GM18502 (cell line): ENCODE results near the gene TMEM53.

Source experiments
- ATAC-seq: cut with Tn5 transposase; IDR thresholded peaks from one replicate; pipeline ENCODE4 v1.9.1; 2021; ENCODE audit warnings: mild to moderate bottlenecking; ENCODE audit not compliant: unreplicated experiment, poor library complexity

Gene TMEM53

DNA sequence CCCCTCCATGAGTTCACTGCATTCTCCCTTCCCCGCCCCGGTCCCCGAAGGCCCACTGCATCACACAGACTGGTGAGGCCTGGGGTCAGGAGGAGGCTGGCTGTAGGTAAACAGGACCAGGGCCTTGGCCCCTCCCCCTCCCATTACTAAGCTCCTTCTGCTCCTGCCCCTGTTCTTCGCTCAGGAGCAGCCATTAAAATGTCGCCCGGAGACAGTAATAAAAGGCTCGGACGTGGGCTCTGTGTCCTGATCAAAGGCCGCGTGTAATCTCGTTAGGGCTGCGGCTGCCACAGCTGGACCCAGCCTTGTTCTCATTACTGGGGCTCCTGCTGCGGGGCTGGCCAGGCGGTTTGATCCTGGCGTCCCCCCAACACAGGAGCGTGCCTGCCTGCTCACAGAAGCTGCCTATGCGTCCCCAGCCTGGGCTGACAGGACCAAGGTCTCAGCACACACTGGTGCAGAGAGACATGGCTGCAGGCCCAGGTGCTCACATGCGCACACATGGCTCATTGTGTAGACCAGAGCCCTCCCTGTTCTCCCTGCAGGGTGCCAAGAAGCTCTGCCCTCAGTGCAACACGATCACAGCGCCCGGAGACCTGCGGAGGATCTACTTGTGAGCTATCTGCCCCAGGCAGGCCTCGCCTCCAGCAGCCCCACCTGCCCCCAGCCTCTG, 24.0 kb downstream of the TMEM53 start:
- no peak for ATAC-seq

- ATAC-seq: no peak
Observed at GRCh38 chr1:44649788-44650158, 24.5 kb downstream of the TMEM53 start.

GRCh38 chr1:44648529-44649250, 25.6 kb downstream of the TMEM53 start:
- no peak for ATAC-seq

GRCh38 chr1:44647896-44648295, 26.4 kb downstream of the TMEM53 start:
- no peak for ATAC-seq

DNA sequence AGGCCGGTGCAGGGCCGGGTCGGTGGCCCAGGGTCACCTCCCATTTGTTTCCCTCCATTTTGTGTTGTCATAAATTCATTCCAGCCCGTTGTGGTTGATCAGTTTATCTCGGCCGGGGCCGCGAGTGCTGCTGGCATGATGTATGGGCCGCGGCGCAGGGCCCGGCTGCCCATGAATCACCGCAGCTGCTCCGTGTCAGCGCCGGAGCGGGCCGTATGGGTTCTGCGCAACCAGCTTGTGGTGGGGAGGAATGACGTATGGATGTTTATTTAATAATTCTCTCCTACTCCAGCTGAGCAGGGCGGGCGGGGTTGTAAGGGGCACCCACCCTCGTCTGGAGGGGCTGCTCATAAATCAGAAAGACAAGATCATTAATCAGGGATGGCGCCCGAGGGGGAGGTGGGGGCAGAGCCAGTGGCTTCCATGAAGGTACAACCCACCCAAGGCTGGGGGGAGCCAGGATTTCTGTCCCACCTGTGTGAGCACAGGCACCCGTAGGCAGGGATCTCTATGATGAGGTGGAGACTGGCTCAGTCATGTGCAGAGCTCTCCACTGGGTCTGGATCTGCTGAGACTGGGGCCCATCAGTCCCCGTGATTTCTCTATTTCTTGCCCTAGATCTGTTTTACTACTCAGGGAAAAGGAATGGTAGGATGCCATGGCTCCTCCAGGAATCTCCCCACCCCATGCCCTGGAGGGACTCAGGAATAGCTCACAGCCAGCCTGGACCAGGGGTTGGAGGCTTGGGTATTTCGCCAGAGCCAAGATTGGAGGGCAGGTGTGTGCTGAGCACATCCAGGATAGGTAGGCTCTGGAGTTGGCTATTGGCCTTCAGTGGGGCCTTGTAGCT, 27.8 kb downstream of the TMEM53 start:
- no peak for ATAC-seq

GRCh38 chr1:44645476-44646244, 28.6 kb downstream of the TMEM53 start:
- no peak for ATAC-seq

- ATAC-seq: no peak
Observed at GRCh38 chr1:44644806-44645205, 29.5 kb downstream of the TMEM53 start.

GRCh38 chr1:44643721-44644334, 30.5 kb downstream of the TMEM53 start:
- ATAC-seq: no peak

- no peak for ATAC-seq
Observed at GRCh38 chr1:44642925-44643324, 31.4 kb downstream of the TMEM53 start.

- no peak for ATAC-seq
Observed at GRCh38 chr1:44642255-44642654, 32.0 kb downstream of the TMEM53 start.

GRCh38 chr1:44641126-44642102, 32.9 kb downstream of the TMEM53 start:
- no peak for ATAC-seq

DNA sequence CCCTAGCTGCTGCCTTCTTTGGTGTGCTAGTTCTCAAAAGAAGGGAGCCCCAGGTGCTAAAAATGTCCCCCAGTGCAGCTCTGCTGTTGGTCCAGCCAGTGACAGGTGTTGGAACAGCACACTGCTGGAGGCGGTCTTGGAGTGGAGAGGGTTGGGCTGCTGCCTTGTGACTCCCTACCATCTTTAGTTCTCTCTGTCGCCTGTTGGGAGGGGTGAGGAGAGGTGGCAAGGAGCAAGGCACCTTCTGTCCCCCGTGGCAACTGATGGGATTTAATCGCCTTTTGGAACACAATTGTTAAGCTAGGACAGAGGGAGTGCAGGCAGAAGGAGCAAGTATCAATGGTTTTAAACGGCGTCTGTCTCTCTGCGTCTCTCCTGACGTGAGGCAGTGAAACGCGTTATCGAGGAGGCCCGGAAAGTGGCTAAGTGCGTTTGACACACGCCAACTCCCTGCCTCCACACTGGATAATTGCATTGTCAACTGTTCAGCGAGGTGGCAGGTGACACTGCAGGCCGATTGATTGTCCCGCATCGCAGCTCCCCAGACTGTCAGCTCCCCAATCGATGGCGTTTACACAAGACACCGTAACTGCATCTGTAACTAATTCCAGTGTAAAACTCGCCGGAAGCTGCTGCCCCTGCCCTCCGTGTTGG, 34.0 kb downstream of the TMEM53 start:
- ATAC-seq: no peak

DNA sequence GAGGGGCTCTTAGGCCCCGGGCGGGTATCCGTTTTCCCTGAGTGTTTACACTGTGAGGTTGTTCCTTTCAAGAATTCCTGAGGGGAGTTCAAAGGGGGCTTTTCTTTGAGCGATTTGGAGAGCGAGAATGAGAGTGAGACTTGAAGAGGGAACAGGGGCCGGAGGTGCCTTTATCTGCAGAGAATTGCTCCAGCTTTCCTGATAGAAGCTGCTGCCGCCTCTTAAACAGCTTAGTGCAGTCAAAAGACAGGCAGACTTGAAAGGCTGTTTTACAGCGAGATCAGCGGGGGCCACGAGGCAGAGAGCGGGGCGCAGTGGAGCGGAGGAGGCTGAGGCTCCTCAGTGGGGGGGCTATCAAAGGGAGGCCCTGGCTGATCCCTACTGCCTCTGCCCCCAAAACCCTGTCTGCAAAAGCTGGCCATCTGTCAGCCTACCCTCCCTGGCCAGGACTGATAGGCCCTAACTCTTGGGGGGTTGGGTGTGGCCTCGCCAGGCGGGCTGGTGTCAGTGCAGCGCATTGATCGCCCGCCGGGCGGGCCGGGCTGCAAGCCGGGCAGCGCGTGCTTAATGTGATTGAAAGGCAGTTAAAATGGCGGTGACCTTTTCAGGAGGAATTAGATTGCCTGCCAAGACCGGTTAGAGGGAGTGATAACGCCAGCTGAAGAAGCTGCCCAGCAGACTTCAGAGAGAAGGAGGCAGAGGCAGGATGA, 36.4 kb downstream of the TMEM53 start:
- no peak for ATAC-seq

DNA sequence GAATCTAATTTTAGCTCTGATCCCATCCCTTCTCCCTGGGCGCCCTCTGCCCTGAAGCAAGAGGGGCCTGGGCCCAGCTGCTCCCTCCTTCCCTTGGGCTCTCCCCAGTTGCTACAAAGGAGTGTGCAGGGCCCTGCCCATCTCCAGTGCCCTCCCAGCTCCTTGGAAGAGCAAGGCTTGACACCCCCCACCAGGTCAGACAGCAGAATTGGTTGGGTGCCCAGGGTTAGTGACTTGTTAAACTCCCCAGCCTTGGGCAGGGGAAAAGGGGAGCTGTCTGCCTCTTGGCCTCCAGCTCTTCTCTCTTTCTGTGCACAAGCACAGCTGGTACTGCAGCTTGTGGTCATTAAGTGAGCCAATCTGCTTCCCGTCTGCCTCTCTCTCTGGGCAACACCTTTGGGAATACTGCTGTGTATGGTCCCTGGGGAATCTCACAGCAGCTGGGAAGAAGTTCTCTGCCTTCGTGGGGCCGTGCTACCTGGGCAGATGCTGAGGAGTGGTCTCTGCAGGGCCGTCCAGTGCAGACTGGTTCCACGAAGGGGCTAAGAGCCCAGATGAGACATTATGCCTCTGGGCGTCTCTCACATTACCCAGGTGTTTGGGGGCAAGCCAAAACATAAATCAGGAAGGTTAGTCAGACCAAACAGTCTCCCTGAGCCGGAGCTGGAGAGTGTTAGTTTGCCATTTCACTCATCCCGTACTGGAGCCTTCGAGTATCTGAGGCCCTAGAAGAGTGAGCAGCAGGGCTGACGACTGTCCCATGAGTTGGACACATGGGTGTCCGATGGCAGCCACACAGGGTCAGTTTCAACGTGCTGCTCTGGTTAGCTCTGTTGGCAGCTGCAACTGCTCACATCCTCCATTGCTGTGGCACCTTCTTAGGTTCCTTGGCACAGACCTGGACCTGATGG, 37.3 kb downstream of the TMEM53 start:
- no peak for ATAC-seq

GRCh38 chr1:44636083-44636687, 38.1 kb downstream of the TMEM53 start:
- no peak for ATAC-seq

GRCh38 chr1:44635439-44635838, 38.8 kb downstream of the TMEM53 start:
- no peak for ATAC-seq
